K562 (cell line): ENCODE data around the gene LTBP1. TPM values are rescaled to one million over a fixed set of nuclear protein-coding genes. Genes with fewer than 3 reads are reported as not detected.

Source experiments
- ATAC-seq: fragments of 200-7000 bp; cut with Tn5 transposase; 3 replicates; pipeline ENCODE4 v1.9.1; 2020; ENCODE audit warnings: moderate library complexity
- BruUV-seq: library from RNA; stranded (reverse); fragments of 400-500 nt; replicated peaks from 2 replicates; lab custom pipeline; 2021; lab: Mats Ljungman, UMichigan
- CTCF ChIA-PET: fragments of 300-600 bp; formaldehyde crosslinking; extraction: SDS; loops from one replicate; lab custom pipeline; 2021; ENCODE audit warnings: low intra/inter-chr PET ratio; lab: Yijun Ruan, JAX
- POLR2A ChIA-PET: fragments of 300-600, 350-650 bp; sonication (Branson Sonifier 250); formaldehyde crosslinking; extraction: SDS; loops from one replicate; lab custom pipeline; 2021; ENCODE audit warnings: antibody characterized with exemption, inconsistent platforms; lab: Yijun Ruan, JAX
- DNase-seq, 4 experiments: peaks; one replicate each; pipeline versions ENCODE4 v3.0.0 to v3.0.0-alpha.2; 2011 to 2018; ENCODE audit warnings: low spot score in 3 of 4, mixed read lengths in 3 of 4; ENCODE audit errors: extremely low read depth in 1 of 4
- FAIRE-seq: peaks from 2 replicates; lab custom pipeline; 2011; peaks lifted over from hg19 to GRCh38; lab: Jason Lieb, UNC
- H2AFZ ChIP-seq: 2 replicates; pipeline ENCODE4 v1.6.0; 2011; ENCODE audit warnings: low read depth, low read length, control low read depth, inconsistent platforms
- H3K27ac ChIP-seq: fragments of 200-600 bp; 3 replicates; pipeline ENCODE4 v1.8.0; 2011; ENCODE audit warnings: low read depth, mild to moderate bottlenecking, control low read depth, inconsistent platforms, low read length, moderate library complexity, mixed read lengths; ENCODE audit errors: extremely low read depth
- H3K27me3 ChIP-seq, 2 experiments: fragments of 300-600 bp in 1 of 2; 2 replicates in 1 of 2; 3 replicates in 1 of 2; pipeline versions ENCODE4 v1.6.0 to v1.8.0; 2011; ENCODE audit warnings: inconsistent platforms in 2 of 2, low read length in 2 of 2, mild to moderate bottlenecking in 1 of 2, mixed read lengths in 1 of 2, moderate library complexity in 1 of 2; ENCODE audit not compliant: control insufficient read depth in 2 of 2, insufficient read depth in 2 of 2
- H3K36me3 ChIP-seq: fragments of 300-600 bp; 3 replicates; pipeline ENCODE4 v1.8.0; 2011; ENCODE audit warnings: mild to moderate bottlenecking, low read length, inconsistent platforms; ENCODE audit not compliant: control insufficient read depth, insufficient read depth
- H3K4me1 ChIP-seq, 2 experiments: fragments of 200-600 bp in 1 of 2; replicated peaks in 1 of 2; 2 replicates in 1 of 2; 3 replicates in 1 of 2; pipeline versions ENCODE4 v1.5.1 to v1.8.0; 2011; ENCODE audit warnings: inconsistent platforms in 2 of 2, low read length in 2 of 2, mild to moderate bottlenecking in 1 of 2, mixed read lengths in 1 of 2, moderate library complexity in 1 of 2; ENCODE audit not compliant: control insufficient read depth in 2 of 2, insufficient read depth in 2 of 2
- H3K4me2 ChIP-seq: 2 replicates; pipeline ENCODE4 v1.6.1; 2011; ENCODE audit warnings: low read length, control low read depth, inconsistent platforms, mixed read lengths; ENCODE audit not compliant: insufficient read depth
- H3K4me3 ChIP-seq: fragments of 200-600 bp; sonication (generic), shearing (Covaris generic); 2 replicates; pipeline ENCODE4 v1.5.1; 2016; ENCODE audit warnings: control low read depth, inconsistent platforms
- H3K79me2 ChIP-seq: fragments of 200-600 bp; 3 replicates; pipeline ENCODE4 v1.8.0; 2011; ENCODE audit warnings: low read length, inconsistent platforms; ENCODE audit not compliant: control insufficient read depth, insufficient read depth
- H3K9ac ChIP-seq, 2 experiments: 2 replicates each; pipeline versions ENCODE4 v1.6.0 to v1.6.1; 2011; ENCODE audit warnings: low read depth in 2 of 2, low read length in 2 of 2, control low read depth in 1 of 2, inconsistent platforms in 1 of 2, mild to moderate bottlenecking in 1 of 2, mixed read lengths in 1 of 2; ENCODE audit not compliant: insufficient read depth in 1 of 2
- H3K9me1 ChIP-seq: one replicate; pipeline ENCODE4 v1.6.0; 2011; ENCODE audit warnings: inconsistent platforms, mild to moderate bottlenecking, low read length, moderate library complexity; ENCODE audit not compliant: control insufficient read depth, insufficient read depth
- H3K9me3 ChIP-seq: replicated peaks from 2 replicates; pipeline ENCODE4 v1.5.1; 2011; ENCODE audit warnings: low read depth, low read length, inconsistent platforms; ENCODE audit not compliant: control insufficient read depth, insufficient read depth
- H4K20me1 ChIP-seq: replicated peaks from 2 replicates; pipeline ENCODE4 v1.6.1; 2011; ENCODE audit warnings: low read length, inconsistent platforms, mixed read lengths; ENCODE audit not compliant: control insufficient read depth, insufficient read depth
- BACH1 ChIP-seq: fragments of 200-800 bp; sonication (Bioruptor generic); IDR thresholded peaks from 2 replicates; pipeline ENCODE4 v1.6.1; 2016; ENCODE audit warnings: missing genetic modification characterization, missing compliant biosample characterization
- BCOR ChIP-seq: fragments of 450-650 bp; IDR thresholded peaks from 2 replicates; pipeline ENCODE4 v1.6.1; 2016
- ETV1 ChIP-seq: fragments of 450-650 bp; conservative IDR thresholded peaks from 2 replicates; pipeline ENCODE4 v1.6.1; 2016; ENCODE audit warnings: missing genetic modification characterization, control low read depth, low read depth, missing compliant biosample characterization
- HDAC2 ChIP-seq: fragments of 450-650 bp; IDR thresholded peaks from 2 replicates; pipeline ENCODE4 v1.6.1; 2016; ENCODE audit warnings: mild to moderate bottlenecking
- IFI16 ChIP-seq: fragments of 250-450 bp; sonication (Bioruptor Pico); IDR thresholded peaks from 2 replicates; pipeline ENCODE4 v2.1.2; 2022; ENCODE audit warnings: mild to moderate bottlenecking, inconsistent platforms
- MTA3 ChIP-seq: fragments of 450-650 bp; formaldehyde crosslinking; IDR thresholded peaks from 2 replicates; pipeline ENCODE4 v1.6.1; 2017; ENCODE audit warnings: mild to moderate bottlenecking, borderline replicate concordance
- NCOA6 ChIP-seq: fragments of 450-650 bp; IDR thresholded peaks from 2 replicates; pipeline ENCODE4 v1.6.1; 2017; ENCODE audit warnings: mild to moderate bottlenecking
- NR1H2 ChIP-seq: sonication (generic); formaldehyde crosslinking; IDR thresholded peaks from 2 replicates; pipeline ENCODE4 v1.4.0; 2020; ENCODE audit warnings: mild to moderate bottlenecking, missing genetic modification reagents
- XRCC4 ChIP-seq: IDR thresholded peaks from one replicate; pipeline ENCODE4 v1.6.1; 2011; ENCODE audit not compliant: insufficient read depth, insufficient read length; ENCODE audit errors: extremely low read depth
- ZC3H8 ChIP-seq: fragments of 450-650 bp; IDR thresholded peaks from 2 replicates; pipeline ENCODE4 v1.6.1; 2017
- ZNF282 ChIP-seq: sonication (generic); formaldehyde crosslinking; IDR thresholded peaks from 2 replicates; pipeline ENCODE4 v1.8.1; 2023; ENCODE audit warnings: missing genetic modification reagents
- ZNF699 ChIP-seq: fragments of 250-450 bp; sonication (Bioruptor Pico); IDR thresholded peaks from 2 replicates; pipeline ENCODE4 v1.8.0; 2021; ENCODE audit warnings: mild to moderate bottlenecking, moderate library complexity; ENCODE audit not compliant: insufficient replicate concordance
- ZSCAN29 ChIP-seq: fragments of 450-650 bp; IDR thresholded peaks from 2 replicates; pipeline ENCODE4 v1.6.1; 2017
- WGBS: fragments of 100-300 bp; shearing (Covaris generic); methylation state at CpG from one replicate; pipeline ENCODE4 v1.1.6; 2016; ENCODE audit warnings: low coverage, mixed read lengths; ENCODE audit not compliant: insufficient coverage; ENCODE audit errors: missing lambda C conversion rate; 5-methylcytosine and 5-hydroxymethylcytosine counted together
- in situ Hi-C: fragments of 300-500 bp; cut with MboI; formaldehyde crosslinking; loops from 4 replicates; pipeline ENCODE4 v1.15.0; 2018; ENCODE audit warnings: inconsistent platforms, mixed read lengths
- intact Hi-C: fragments of 100-400 bp; cut with micrococcal nuclease; formaldehyde crosslinking; loops from 2 replicates; pipeline ENCODE4 v1.14.2; 2022
- polyA plus RNA-seq, 8 experiments: library from polyadenylated mRNA; depleted of rRNA in 4 of 8; stranded (reverse) in 5 of 8; unstranded in 3 of 8; fragments of >200 nt; fragmentation: Nextera tagmentation in 2 of 8; fragmentation: Illumina TruSeq in 1 of 8; extraction: Ambion mirVana in 2 of 8; extraction: Trizol in 1 of 8; gene quantifications; 2 replicates each; pipeline versions ENCODE4 v1.2.1 to v1.2.3, GENCODE V29; 2011 to 2014; ENCODE audit warnings: inconsistent platforms in 1 of 8, missing spikeins in 1 of 8
- total RNA-seq, 7 experiments: library from RNA; depleted of rRNA in 6 of 7; stranded (reverse); fragments of >200 nt in 6 of 7; fragmentation: Illumina TruSeq in 2 of 7; extraction: Trizol in 2 of 7; gene quantifications; 2 replicates each; pipeline versions ENCODE4 v1.2.1 to v1.2.3, GENCODE V29; 2011 to 2021; ENCODE audit warnings: low replicate concordance in 1 of 7
- TF ChIP-seq, protein P1 (sequence below): fragments of 450-650 bp; IDR thresholded peaks from 2 replicates; pipeline ENCODE4 v1.6.1; 2016
- TF ChIP-seq, protein P2 (sequence below): fragments of 250-450 bp; sonication (Bioruptor Pico); IDR thresholded peaks from 2 replicates; pipeline ENCODE4 v1.5.0; 2021
- TF ChIP-seq, protein P3 (sequence below): sonication (generic); formaldehyde crosslinking; IDR thresholded peaks from 2 replicates; pipeline ENCODE4 v1.8.1; 2022; ENCODE audit warnings: missing genetic modification reagents

LTBP1 gene
- total and polyA plus RNA-seq, 9 of the 15 experiments (the other 6 are each of a cell fraction or from before 2014, with no cell fraction given): 3.6 to 16.4 (median 8.5) TPM

DNA sequence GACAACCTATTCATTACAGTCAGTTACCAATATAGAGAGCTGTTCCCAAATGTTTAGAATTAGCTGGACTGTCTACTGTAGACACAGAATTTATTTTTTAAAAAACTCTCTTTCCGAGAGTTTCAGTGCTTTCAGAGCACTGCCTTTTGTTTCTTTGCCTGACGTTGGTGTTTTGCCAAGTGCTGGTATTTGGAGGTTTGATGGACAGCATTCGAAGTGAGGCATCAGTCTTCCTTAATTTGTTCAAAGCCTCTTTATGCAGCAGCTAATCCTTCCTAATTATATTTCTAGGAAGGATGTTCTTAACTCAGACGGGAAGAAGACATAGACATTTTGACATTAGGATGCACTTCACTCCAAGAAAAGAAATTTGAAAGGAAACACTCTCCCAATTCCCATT is 83.2 kb downstream of the LTBP1 start:
- Histone ChIP-seq H3K79me2 (no peaks in the 10 kb centered on the region), H3K36me3 (no peaks in the 10 kb centered on the region), H3K4me2 (no peak overlapping the region), H3K4me3 (no peak overlapping the region), H3K4me1 (no peaks in the 10 kb centered on the region; a peak in 1 of 5 replicates), H3K27me3 (no peaks in the 10 kb centered on the region), H3K27ac (no peak overlapping the region), H3K9me1 (no peaks in the 10 kb centered on the region), H4K20me1 (no peaks in the 10 kb centered on the region), H2AFZ (no peak overlapping the region), H3K9ac (no peak overlapping the region), H3K9me3 (peaks cover 1% of the 10 kb centered on the region; the same call in 1 of the 2 replicates)
- ATAC-seq: no peak
- BruUV-seq: no TSS peak
- FAIRE-seq: no peak
- no peak for TF ChIP-seq ZNF282
- TF ChIP-seq, protein P1, sequence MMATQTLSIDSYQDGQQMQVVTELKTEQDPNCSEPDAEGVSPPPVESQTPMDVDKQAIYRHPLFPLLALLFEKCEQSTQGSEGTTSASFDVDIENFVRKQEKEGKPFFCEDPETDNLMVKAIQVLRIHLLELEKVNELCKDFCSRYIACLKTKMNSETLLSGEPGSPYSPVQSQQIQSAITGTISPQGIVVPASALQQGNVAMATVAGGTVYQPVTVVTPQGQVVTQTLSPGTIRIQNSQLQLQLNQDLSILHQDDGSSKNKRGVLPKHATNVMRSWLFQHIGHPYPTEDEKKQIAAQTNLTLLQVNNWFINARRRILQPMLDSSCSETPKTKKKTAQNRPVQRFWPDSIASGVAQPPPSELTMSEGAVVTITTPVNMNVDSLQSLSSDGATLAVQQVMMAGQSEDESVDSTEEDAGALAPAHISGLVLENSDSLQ: 0 out of 2 replicates have a peak, but pooled peaks have one; percentile 42
- ChIA-PET POLR2A (interaction anchor here (1.2 kb wide), 1 partner anchor 13 kb away, joined by 6 read pairs; no protein-coding TSS in a partner anchor), CTCF (no interaction called here)
- 31% methylated on average over 4 of the region's 4 CpGs for WGBS
- in situ Hi-C loops: loop anchor here (5.0 kb wide), 1 partner anchor 253 kb away; no protein-coding TSS in a partner anchor
- intact Hi-C loops: loop anchor here (5.0 kb wide), 1 partner anchor 367 kb away; no protein-coding TSS in a partner anchor
- no peak for DNase-seq

DNA sequence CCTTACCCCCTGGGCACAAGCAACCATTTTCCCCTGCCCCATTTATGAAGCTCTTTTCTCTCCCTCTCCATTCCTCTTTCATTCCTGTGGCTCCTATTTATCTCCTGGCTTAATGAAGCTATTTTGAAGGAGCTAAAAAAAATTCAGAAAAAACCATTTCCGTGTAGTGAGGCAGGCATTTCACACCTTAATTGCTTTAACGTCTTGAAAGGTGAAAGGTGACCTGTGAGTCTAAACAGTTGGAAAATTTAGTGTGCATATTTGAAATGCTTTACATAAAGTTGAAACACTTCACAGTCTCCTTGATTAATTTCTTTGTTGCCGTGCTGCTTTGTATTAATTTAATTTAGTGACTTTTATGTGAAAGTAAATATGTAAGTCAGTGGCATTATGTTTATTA is 83.6 kb downstream of the LTBP1 start:
- Histone ChIP-seq H3K4me2 (no peak overlapping the region), H3K4me1 (no peaks in the 10 kb centered on the region; a peak in 1 of 5 replicates), H3K9ac (no peak overlapping the region), H2AFZ (no peak overlapping the region), H3K27me3 (no peaks in the 10 kb centered on the region), H3K9me3 (no peaks in the 10 kb centered on the region; the same call in 1 of the 2 replicates), H3K27ac (no peak overlapping the region), H3K79me2 (no peaks in the 10 kb centered on the region), H3K4me3 (no peak overlapping the region), H3K36me3 (no peaks in the 10 kb centered on the region), H4K20me1 (no peaks in the 10 kb centered on the region), H3K9me1 (no peaks in the 10 kb centered on the region)
- ChIA-PET POLR2A (interaction anchor here (1.2 kb wide), 1 partner anchor 13 kb away, joined by 6 read pairs; no protein-coding TSS in a partner anchor), CTCF (no interaction called here)
- no peak for ATAC-seq
- BruUV-seq: no TSS peak
- WGBS: 32% methylated on average over 3 of the region's 3 CpGs
- no peak for FAIRE-seq
- DNase-seq: no peak
- in situ Hi-C loops (no loop called here), intact Hi-C loops (loop anchor here (5.0 kb wide), 1 partner anchor 367 kb away; no protein-coding TSS in a partner anchor)
- TF ChIP-seq, protein P2, sequence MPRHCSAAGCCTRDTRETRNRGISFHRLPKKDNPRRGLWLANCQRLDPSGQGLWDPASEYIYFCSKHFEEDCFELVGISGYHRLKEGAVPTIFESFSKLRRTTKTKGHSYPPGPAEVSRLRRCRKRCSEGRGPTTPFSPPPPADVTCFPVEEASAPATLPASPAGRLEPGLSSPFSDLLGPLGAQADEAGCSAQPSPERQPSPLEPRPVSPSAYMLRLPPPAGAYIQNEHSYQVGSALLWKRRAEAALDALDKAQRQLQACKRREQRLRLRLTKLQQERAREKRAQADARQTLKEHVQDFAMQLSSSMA (CRISPR knock-in tag): no peak
- TF ChIP-seq, protein P3, sequence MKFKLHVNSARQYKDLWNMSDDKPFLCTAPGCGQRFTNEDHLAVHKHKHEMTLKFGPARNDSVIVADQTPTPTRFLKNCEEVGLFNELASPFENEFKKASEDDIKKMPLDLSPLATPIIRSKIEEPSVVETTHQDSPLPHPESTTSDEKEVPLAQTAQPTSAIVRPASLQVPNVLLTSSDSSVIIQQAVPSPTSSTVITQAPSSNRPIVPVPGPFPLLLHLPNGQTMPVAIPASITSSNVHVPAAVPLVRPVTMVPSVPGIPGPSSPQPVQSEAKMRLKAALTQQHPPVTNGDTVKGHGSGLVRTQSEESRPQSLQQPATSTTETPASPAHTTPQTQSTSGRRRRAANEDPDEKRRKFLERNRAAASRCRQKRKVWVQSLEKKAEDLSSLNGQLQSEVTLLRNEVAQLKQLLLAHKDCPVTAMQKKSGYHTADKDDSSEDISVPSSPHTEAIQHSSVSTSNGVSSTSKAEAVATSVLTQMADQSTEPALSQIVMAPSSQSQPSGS (CRISPR knock-in tag): no peak
- no peak for TF ChIP-seq MTA3
- TF ChIP-seq ZC3H8: no peak
- no peak for TF ChIP-seq HDAC2
- TF ChIP-seq NCOA6: no peak
- no peak for TF ChIP-seq BCOR
- TF ChIP-seq BACH1 (tag): no peak
- TF ChIP-seq IFI16 (CRISPR knock-in tag): no peak
- TF ChIP-seq ETV1 (tag): no peak
- no peak for TF ChIP-seq ZSCAN29
- no peak for TF ChIP-seq ZNF699 (CRISPR knock-in tag)
- TF ChIP-seq XRCC4: no peak
- no peak for TF ChIP-seq NR1H2 (CRISPR knock-in tag)
